GM12878 (cell line): ENCODE data around the gene ANKRD60.

ENCODE experiments used
- EP300 ChIP-seq, 2 experiments: fragments of 150-350 bp in 1 of 2; IDR thresholded peaks; 2 replicates each; pipeline ENCODE4 v1.6.1; 2011 to 2012; ENCODE audit warnings: low read depth in 2 of 2, low read length in 2 of 2, borderline replicate concordance in 1 of 2, improper control_type of control experiment in 1 of 2, inconsistent platforms in 1 of 2; ENCODE audit not compliant: control insufficient read depth in 1 of 2
- ETV6 ChIP-seq, 2 experiments: fragments of 450-650 bp in 1 of 2; IDR thresholded peaks in 1 of 2; conservative IDR thresholded peaks in 1 of 2; 2 replicates each; pipeline ENCODE4 v1.6.1; 2014; ENCODE audit warnings: antibody characterized with exemption in 1 of 2, borderline replicate concordance in 1 of 2, low read depth in 1 of 2, mild to moderate bottlenecking in 1 of 2, moderate library complexity in 1 of 2
- EZH2 ChIP-seq: IDR thresholded peaks from 2 replicates; pipeline ENCODE4 v1.6.1; 2012; ENCODE audit warnings: low read depth, mild to moderate bottlenecking, control low read depth, inconsistent platforms, low read length, borderline replicate concordance; ENCODE audit not compliant: control insufficient read depth
- NFIC ChIP-seq: IDR thresholded peaks from 2 replicates; pipeline ENCODE4 v1.6.1; 2012; ENCODE audit warnings: low read depth, mild to moderate bottlenecking, inconsistent platforms, low read length, moderate library complexity
- POLR2A ChIP-seq: IDR thresholded peaks from 2 replicates; pipeline ENCODE4 v1.6.1; 2011; ENCODE audit warnings: low read depth, mild to moderate bottlenecking, low read length
- POLR2AphosphoS5 ChIP-seq: IDR thresholded peaks from 2 replicates; pipeline ENCODE4 v1.6.1; 2011; ENCODE audit warnings: mild to moderate bottlenecking, low read length, inconsistent platforms
- TF ChIP-seq, protein P1 (sequence below): IDR thresholded peaks from 2 replicates; pipeline ENCODE4 v1.6.1; 2012; ENCODE audit warnings: low read depth, low read length, improper control_type of control experiment

DNA sequence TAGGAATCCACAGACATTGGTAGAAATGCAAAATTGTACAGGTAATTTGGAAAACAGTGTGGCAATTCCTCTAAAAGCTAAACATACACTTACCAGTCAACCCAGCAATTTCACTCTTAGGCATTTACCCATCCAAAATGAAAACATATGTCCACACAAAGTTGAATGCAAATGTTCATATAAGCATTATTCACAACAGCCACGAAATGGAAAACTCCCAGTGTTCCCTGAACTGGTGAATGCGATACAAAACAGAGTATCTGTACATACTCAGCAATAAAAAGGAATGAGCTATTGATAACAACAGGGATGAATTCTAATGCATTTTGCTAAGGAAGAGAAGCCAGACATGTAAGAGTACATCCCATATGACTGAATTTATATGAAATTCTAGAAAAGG is 48.7 kb upstream of the ANKRD60 start:
- TF ChIP-seq EP300 (IDR thresholded peaks at IDR 0.05; ENCODE audit: borderline replicate concordance in 1 of 2, control insufficient read depth in 1 of 2, low read depth in 2 of 2, low read length in 2 of 2): no peak
- TF ChIP-seq, protein P1, sequence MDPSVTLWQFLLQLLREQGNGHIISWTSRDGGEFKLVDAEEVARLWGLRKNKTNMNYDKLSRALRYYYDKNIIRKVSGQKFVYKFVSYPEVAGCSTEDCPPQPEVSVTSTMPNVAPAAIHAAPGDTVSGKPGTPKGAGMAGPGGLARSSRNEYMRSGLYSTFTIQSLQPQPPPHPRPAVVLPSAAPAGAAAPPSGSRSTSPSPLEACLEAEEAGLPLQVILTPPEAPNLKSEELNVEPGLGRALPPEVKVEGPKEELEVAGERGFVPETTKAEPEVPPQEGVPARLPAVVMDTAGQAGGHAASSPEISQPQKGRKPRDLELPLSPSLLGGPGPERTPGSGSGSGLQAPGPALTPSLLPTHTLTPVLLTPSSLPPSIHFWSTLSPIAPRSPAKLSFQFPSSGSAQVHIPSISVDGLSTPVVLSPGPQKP: no peak
- TF ChIP-seq POLR2AphosphoS5: no peak
- no peak for TF ChIP-seq NFIC
- TF ChIP-seq ETV6 (conservative IDR thresholded peaks at IDR 0.05 in 1 of 2, IDR thresholded peaks at IDR 0.05 in 1 of 2; ENCODE audit: borderline replicate concordance in 1 of 2, low read depth in 1 of 2): no peak
- TF ChIP-seq POLR2A: no peak
- TF ChIP-seq EZH2: no peak
